OCI-LY1 (cell line): ENCODE results near the gene TEDC1.

Experiments used
- CTCF ChIP-seq: fragments of 200-600 bp; sonication (generic), shearing (Covaris generic); IDR thresholded peaks from 2 replicates; pipeline ENCODE4 v1.5.1; 2017; ENCODE audit warnings: mild to moderate bottlenecking, antibody characterized with exemption, low read length, moderate library complexity, mixed read lengths
- EZH2 ChIP-seq: fragments of 200-600 bp; sonication (generic), shearing (Covaris generic); IDR thresholded peaks from 2 replicates; pipeline ENCODE4 v1.8.0; 2017; ENCODE audit warnings: borderline replicate concordance, mixed run types, mild to moderate bottlenecking, antibody characterized with exemption, low read length, moderate library complexity, mixed read lengths

- TF ChIP-seq CTCF (no peak), EZH2 (no peak)
Measured at GRCh38 chr14:105505101-105505500, 14.1 kb downstream of the TEDC1 start.
